ENCODE results near the gene XKR7.

DNA sequence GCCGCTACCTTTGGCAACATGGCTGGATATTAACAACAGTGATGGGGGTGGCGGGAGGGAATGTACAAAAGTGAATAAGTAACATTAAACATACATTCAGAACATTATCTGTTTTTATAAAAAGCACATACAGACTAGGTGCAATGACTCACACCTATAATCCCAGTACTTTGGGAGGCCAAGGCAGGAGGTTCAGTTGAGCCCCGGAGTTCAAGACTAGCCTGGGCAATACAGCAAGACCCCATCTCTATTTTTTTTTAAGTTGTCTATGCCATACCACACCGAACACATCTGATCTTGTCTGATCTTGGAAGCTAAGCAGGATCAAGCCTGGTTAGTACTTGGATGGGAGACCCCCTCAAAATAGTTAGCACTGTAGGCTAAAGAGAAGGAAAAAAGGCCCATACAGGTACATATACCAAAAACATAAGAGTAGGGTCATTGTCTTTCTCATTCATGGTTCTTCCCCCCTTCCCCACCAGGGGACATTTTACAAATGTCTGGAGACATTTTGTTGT is 82.4 kb downstream of the XKR7 start:
- TF ChIP-seq CTCF (IDR thresholded peaks at IDR 0.05): no peak
- no peak for TF ChIP-seq EP300 (IDR thresholded peaks at IDR 0.05)
